ENCODE data around the gene PACRG.

GRCh38 chr6:162898011-162898410, 170.2 kb downstream of the PACRG start:
- TF ChIP-seq CTCF (IDR thresholded peaks at IDR 0.05) (no peak), EP300 (IDR thresholded peaks at IDR 0.05) (no peak)

Measured in stomach (tissue), 4 donors.